Erythroblast (primary cell): ENCODE measurements around the gene CYTH1.
"Not testable (repeated sequence)": the region's sequence is repeated elsewhere in the genome, so short reads cannot be mapped to it uniquely, and the experiment has no call there.

Experiments
- DNase-seq, 2 experiments: peaks; one replicate each; lab custom pipeline; 2025; lab: John Stamatoyannopoulos, UW
- GATA1 ChIP-seq: IDR thresholded peaks from 2 replicates; pipeline ENCODE4 v1.6.1; 2011; ENCODE audit warnings: low read depth, mild to moderate bottlenecking, control low read depth, low read length, moderate library complexity
- POLR2A ChIP-seq: IDR thresholded peaks from 2 replicates; pipeline ENCODE4 v1.6.1; 2011; ENCODE audit warnings: mild to moderate bottlenecking, low read length

CYTH1 gene

DNA sequence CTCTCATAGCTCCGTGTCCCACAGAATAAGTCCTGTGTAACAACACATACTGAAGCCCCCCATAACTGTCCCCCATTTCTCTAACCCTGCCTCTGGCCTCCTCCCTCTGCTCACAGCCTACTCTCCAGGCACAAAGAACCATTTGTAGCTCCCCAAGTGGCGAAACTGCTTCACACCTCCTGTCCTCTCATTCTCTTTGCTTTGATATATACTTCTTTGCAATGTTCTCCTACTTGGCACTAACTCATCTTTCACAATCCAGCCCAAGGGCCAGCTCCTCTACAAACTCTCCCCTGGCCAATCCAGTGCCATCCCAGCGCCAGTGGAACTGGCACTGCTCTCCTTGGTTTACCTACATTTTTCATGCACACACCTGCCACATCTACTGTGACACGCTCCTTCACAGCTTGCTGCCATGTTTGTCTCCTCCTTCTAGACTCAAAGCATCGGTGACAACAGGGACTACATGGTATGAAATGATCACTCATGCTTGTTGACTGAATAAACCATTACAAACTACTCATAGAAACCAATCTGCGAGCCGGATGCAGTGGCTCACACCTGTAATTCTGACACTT is 12.8 kb downstream of the CYTH1 start:
- no peak for DNase-seq
- TF ChIP-seq POLR2A (no peak), GATA1 (no peak)

DNA sequence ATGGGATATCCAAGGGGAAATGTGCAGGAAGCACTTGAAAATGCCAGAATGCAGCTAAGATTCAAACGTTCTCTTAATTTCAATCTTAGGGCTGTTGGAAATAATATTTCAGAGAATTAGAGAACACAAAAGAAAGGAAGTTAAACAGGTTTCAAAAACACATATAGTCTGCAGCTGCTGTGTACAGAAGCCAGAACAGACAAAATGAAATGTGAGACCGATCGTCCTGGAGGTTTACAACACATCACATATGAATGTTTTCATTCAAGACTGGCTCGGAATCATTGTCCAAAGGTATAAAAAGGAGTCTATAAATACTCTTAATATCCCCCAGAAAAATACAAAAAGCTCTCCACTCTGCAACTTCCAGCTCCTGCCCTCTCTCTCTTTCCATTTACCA is 14.3 kb downstream of the CYTH1 start:
- no peak for DNase-seq
- no peak for TF ChIP-seq POLR2A
- no peak for TF ChIP-seq GATA1

DNA sequence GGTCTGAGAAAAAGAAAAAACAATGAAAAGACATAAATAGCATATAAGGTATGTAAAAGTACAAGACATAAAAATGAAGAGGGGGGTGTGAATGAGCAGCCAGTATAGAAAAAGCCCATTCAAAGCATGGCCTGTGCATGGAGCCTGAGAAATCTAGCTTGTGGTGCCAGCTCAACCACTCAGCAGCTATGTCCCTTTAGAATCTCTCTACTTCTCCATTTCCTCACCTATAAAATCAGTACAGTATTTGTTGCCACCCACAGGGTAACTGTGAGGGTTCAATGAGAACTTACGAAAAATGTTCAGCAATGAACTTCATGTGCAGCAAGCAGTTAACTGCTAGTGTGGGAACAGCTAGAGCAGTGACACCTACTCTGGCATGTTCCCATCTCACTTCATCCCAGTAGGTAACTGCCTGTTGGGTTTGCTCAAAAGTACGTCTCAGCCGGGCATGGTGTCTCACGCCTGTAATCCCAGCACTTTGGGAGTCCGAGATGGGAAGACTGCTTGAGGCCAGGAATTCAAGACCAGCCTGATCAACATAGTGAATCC is 15.3 kb downstream of the CYTH1 start:
- no peak for TF ChIP-seq GATA1
- TF ChIP-seq POLR2A = no peak
- DNase-seq = no peak

DNA sequence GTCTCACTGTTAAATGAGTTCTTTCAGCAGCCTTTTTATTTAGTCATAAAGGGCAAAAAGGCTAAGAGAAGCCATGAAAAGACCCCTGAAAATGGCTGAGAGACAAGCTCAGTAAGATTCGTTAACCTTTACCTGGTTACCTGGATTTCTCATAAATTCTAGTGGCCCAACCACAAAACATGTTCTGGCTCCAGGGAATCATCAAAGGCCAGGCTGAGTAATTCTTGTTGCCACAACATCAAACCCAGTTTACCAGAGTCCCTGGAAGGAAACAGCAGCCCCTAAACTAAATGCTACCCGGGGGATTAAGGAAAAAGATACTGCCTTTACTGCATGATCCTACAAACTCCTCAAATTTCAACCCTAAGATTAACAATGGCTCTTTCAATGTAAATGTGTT is 15.8 kb downstream of the CYTH1 start:
- DNase-seq = no peak
- no peak for TF ChIP-seq POLR2A
- no peak for TF ChIP-seq GATA1

DNA sequence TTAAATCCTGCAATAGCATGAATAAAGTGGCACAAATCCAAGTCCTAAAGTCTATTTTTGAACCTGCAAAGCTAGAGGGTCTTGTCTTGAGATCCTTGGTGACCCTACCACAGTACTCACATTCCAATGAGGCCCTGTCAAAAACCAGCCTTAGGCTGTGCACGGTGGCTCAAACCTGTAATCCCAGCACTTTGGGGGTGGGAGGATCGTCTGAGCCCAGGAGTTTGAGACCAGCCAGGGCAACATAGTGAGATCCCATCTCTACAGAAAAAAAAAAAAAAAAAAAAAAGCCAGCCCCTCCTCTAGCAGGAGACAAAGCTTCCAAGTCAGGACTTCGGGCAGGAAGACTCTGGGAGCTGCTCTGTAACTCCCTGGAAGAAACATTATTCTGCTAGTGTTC is 16.3 kb downstream of the CYTH1 start:
- no peak for DNase-seq
- no peak for TF ChIP-seq POLR2A
- TF ChIP-seq GATA1 = no peak

DNA sequence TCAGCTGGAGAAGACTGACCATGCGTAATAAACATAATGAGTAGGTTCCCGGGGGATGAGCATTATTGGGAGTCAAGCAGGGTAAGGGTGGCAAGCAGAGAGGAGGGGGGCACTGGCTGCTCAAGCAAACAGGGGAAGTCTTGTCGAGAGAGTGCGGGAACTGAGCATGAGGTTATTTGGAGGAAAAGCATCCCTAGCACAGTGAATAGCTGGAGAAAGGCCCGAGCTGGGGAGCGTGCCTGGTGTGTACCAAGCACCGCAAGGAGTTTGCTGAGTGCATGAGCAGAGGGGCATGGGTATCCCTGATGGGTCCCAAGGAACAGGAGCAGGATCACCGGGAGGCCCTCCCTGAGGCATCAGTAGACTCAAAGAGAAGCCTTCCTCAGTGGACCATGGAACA is 17.2 kb downstream of the CYTH1 start:
- TF ChIP-seq POLR2A = no peak

DNA sequence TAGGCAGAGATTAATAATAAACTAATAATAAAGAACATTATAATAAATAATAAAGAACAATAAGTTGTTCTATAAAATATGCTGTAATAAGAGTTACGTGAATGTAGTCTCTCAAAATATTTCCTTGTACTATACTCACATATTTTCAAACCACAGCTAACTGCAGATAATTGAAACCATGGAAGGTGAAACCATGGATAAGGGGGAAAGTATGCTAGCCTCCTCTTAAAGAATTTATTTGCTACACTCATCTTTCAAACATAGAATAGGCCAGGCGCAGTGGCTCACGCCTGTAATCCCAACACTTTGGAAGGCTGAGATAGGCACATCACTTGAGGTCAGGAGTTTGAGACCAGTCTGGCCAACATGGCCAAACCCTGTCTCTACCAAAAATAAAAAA is 18.5 kb downstream of the CYTH1 start:
- DNase-seq = no peak
- TF ChIP-seq GATA1 (no peak), POLR2A (no peak)

More for the DNA sequence above, 17.2 kb downstream of the CYTH1 start:
- DNase-seq = no peak

DNA sequence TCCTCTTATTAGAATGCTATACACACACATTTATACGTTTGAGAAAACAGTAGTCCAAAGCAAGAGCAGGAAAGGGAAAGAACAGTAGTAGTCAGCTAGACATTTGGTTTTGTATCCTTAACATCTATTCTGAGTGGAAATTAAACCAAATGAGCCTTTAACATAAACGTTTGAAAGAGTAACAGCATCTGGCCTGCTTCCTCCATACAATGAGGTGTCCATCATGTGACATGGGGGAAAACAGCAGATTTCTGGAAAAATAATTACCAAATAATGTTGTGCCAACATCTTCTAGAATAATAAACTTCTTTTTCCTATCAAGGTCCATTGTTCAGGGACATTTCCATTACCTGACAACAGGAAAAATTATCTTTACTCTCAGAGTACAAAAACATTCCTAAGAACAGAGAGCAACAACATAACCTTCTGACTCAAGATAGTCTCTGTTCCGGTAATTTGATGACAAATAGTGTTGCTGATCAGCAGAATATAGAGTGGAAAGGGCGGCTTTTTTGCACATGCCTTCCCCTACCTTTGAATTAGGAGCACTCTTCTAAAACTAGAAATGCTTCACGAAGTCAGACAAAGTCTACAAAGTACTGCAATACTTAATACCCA is 20.2 kb downstream of the CYTH1 start:
- no peak for DNase-seq
- TF ChIP-seq GATA1 (no peak), POLR2A (no peak)

DNA sequence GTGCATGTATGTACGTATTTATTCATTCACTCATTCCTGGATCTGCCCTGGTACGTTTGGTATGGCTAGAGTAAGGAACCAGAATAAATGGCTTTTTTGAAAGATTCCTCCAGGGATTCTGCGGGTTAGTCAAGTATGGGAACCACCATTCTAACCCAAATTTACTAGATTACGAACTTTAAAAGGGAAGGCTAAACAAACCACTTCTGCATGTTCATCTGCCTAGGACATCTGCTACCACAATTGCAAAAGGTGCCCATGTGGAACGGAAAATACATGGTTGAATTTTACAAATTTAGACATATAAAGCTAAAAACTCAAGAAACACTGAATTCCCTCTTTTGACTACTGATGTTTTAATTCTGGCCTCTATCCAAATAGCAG is 22.1 kb downstream of the CYTH1 start:
- TF ChIP-seq GATA1 = no peak
- no peak for DNase-seq

DNA sequence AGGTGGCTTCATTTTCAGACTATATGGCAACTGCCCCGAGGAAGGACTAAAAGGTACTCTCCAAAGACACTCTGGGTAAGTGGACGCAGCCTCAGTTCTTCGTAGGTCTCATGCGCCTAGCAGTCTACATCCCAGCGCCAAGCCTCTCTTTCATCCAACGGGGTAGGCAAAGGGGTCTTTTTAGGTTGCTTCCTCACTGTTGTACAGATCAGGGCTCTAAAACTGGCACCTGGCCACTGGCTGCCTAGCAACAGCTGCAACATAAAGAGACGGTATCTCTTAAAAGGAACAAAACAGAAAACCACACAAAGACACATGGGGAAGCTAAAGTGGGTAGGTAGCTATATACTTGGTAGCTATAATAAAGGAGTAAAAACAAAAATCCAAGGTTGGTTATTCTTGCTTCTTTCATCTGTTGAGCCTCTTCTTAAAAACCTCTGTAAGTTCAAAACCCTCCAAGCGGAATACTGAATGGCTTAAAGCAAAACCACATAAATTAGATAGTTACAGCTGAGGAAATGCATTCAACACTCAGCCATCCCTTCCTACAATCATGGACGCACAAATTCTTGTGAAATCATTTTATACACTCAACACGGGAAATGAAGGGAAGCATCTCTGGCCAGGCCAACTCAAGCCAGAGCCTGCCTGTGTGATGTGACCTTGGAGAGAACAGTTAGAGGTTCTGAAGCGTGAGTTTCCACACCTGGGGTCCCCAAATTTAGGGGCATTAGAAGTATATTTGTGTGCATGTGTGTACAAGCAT is 22.7 kb downstream of the CYTH1 start:
- peak; percentile 56 to 75 for DNase-seq
- TF ChIP-seq GATA1 = no peak
- TF ChIP-seq POLR2A = peak; percentile 28

DNA sequence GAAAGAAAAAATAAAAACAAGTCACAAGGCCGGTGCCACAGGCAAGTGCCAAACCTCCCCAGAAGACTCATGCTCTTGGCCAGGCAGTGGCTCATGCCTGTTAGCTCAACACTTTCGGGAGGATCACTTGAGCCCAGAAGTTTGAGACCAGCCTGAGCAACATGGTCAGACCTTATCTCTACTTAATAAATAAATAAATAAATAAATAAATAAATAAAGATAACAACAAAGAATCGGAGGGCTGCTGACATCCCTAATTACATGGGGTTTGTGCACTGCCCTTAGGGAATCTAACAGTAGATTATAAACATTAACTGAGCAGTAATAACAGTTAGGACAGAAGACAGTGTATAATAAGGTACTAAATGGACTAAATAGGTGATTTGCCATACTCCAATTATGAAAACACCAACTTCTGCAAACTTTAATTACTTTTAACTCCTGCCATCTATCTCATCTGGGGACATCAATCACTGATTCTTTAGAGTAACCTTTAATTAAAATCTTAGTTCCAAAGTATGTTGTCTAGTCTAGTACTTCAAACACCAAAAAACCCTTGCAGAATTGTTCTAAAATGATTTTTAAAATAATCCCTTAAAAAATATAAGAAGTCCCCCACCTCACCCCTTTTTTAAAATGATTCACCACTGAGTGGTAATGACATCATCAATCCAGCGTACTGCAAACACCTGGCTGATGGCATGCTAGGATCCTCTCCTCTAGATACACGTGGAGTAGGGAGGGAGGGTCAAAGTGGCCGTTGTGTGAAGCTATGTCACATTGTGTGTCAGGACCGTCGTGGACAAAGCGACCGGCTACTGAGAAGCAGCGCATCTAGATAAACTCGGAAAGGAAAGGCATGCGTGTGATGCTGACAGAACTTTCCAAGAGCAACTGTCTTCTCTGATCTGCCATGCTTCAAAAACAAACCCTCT is 28.5 kb downstream of the CYTH1 start:
- TF ChIP-seq POLR2A = no peak
- TF ChIP-seq GATA1 = no peak
- no peak for DNase-seq

DNA sequence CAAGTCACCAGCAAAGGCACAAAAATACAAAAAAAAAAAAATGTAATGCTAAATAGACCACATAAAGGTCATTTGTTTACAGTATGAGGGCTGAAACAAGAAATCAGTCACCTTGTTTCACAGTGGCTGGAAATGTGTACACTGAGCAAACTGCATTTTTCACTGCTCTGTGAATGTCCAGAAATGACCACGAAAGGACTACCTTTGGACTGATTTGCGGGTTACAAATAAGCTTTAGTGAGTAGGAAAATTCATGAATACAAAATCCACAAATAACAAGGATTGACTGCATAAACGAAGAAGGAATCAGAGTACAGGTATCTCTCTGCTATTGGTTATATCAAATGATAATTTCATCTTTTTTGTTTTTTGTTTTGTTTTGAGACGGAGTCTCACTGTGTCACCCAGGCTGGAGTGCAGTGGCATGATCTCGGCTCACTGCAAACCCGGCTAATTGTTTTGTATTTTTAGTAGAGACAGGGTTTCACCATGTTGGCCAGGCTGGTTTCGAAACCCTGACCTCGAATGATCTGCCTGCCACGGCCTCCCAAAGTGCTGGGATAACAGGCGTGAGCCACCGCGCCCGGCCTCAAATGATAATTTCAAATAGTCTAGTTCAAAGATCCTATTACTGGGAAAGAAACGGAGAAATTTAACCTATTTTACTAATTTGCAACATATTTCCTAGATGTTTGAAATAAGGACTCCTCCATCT is 30.5 kb downstream of the CYTH1 start:
- no peak for DNase-seq
- TF ChIP-seq GATA1 (no peak), POLR2A (no peak)

DNA sequence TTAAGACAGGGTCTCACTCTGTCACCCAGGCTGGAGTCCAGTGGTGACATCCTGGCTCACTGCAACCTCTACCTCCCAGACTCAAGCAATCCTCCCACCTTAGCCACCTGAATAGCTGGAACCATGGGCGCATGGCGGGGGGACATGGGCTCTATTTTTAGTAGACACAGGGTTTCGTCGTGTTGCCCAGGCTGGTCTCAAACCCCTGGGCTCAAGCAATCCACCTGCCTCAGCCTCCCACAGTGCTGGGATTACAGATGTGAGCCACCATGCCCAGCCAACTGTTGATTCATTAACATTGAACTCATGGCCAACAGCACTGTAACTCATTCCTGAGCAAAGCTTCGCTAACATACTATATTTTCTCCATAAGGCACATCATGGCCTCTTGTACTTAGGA is 31.1 kb downstream of the CYTH1 start:
- DNase-seq = not testable (repeated sequence)
